GM18507 (cell line): Measurements from ENCODE around the gene RFLNA.

Experiments used
- DNase-seq: peaks from one replicate; pipeline ENCODE4 v3.0.0; 2011; ENCODE audit warnings: low read depth; ENCODE audit not compliant: insufficient read length; ENCODE audit errors: extremely low spot score
- FAIRE-seq: peaks from 2 replicates; lab custom pipeline; 2011; peaks lifted over from hg19 to GRCh38; lab: Jason Lieb, UNC

RFLNA gene

GRCh38 chr12:124347805-124348658 lies 53.1 kb downstream of the RFLNA start:
- FAIRE-seq (no peak), DNase-seq (no peak)

GRCh38 chr12:124348659-124349380 lies 53.9 kb downstream of the RFLNA start:
- no peak for DNase-seq
- FAIRE-seq, result no peak

- DNase-seq, result no peak
- no peak for FAIRE-seq
These were observed 55.6 kb downstream of the RFLNA start for GRCh38 chr12:124350491-124350890.

- DNase-seq (no peak), FAIRE-seq (no peak)
These were observed 56.5 kb downstream of the RFLNA start for GRCh38 chr12:124351422-124351821.

- FAIRE-seq (no peak), DNase-seq (no peak)
These were observed 57.4 kb downstream of the RFLNA start for GRCh38 chr12:124352257-124352656.

- FAIRE-seq (no peak), DNase-seq (no peak)
These were observed 57.9 kb downstream of the RFLNA start for GRCh38 chr12:124352839-124353238.

- no peak for DNase-seq
- FAIRE-seq, result no peak
These were observed 59.5 kb downstream of the RFLNA start for GRCh38 chr12:124354400-124354799.

GRCh38 chr12:124356221-124356620 lies 61.3 kb downstream of the RFLNA start:
- DNase-seq (no peak), FAIRE-seq (no peak)

GRCh38 chr12:124357616-124358015 lies 62.7 kb downstream of the RFLNA start:
- DNase-seq, result no peak
- FAIRE-seq, result no peak

GRCh38 chr12:124358572-124358971 lies 63.7 kb downstream of the RFLNA start:
- FAIRE-seq (no peak), DNase-seq (no peak)

- FAIRE-seq (no peak), DNase-seq (no peak)
These were observed 65.0 kb downstream of the RFLNA start for GRCh38 chr12:124359671-124360581.

- DNase-seq, result no peak
- FAIRE-seq, result no peak
These were observed 66.4 kb downstream of the RFLNA start for GRCh38 chr12:124361074-124361970.

GRCh38 chr12:124361996-124362395 lies 67.1 kb downstream of the RFLNA start:
- FAIRE-seq (no peak), DNase-seq (no peak)

- FAIRE-seq, result no peak
These were observed 68.6 kb downstream of the RFLNA start for GRCh38 chr12:124363353-124363965.

GRCh38 chr12:124364543-124364942 lies 69.7 kb downstream of the RFLNA start:
- DNase-seq, result no peak
- FAIRE-seq, result no peak

More at GRCh38 chr12:124363353-124363965, 68.6 kb downstream of the RFLNA start:
- DNase-seq, result no peak
